Endothelial cell of umbilical vein (primary cell): Measurements from ENCODE around the gene NXN.

Source experiments
- EZH2 ChIP-seq: IDR thresholded peaks from 2 replicates; pipeline ENCODE4 v1.6.1; 2012; ENCODE audit warnings: borderline replicate concordance, low read depth, mild to moderate bottlenecking, moderate library complexity, low read length, inconsistent platforms; ENCODE audit not compliant: severe bottlenecking
- FOS ChIP-seq: IDR thresholded peaks from 2 replicates; pipeline ENCODE4 v1.6.1; 2011; ENCODE audit warnings: mild to moderate bottlenecking, low read length, moderate library complexity, borderline replicate concordance; ENCODE audit not compliant: insufficient read depth
- JUN ChIP-seq: IDR thresholded peaks from 2 replicates; pipeline ENCODE4 v1.6.1; 2011; ENCODE audit warnings: borderline replicate concordance, low read depth; ENCODE audit not compliant: insufficient read length, insufficient read depth
- MAX ChIP-seq: IDR thresholded peaks from 2 replicates; pipeline ENCODE4 v1.6.1; 2011; ENCODE audit not compliant: insufficient read depth, insufficient read length
- POLR2A ChIP-seq: IDR thresholded peaks from 2 replicates; pipeline ENCODE4 v1.6.1; 2012; ENCODE audit warnings: low read depth, mild to moderate bottlenecking, control low read depth, low read length
- POLR2AphosphoS5 ChIP-seq: IDR thresholded peaks from 2 replicates; pipeline ENCODE4 v1.6.1; 2012; ENCODE audit warnings: low read depth, mild to moderate bottlenecking, control low read depth, low read length, moderate library complexity; ENCODE audit not compliant: insufficient read depth
- TF ChIP-seq, protein P1 (sequence below), 2 donors: IDR thresholded peaks; 1 replicate in 1 of 2; 2 replicates in 1 of 2; pipeline ENCODE4 v1.5.1; 2011; ENCODE audit warnings: low read length in 2 of 2, mild to moderate bottlenecking in 2 of 2, moderate library complexity in 2 of 2, control low read depth in 1 of 2, inconsistent platforms in 1 of 2, low read depth in 1 of 2; ENCODE audit not compliant: insufficient read depth in 1 of 2; ENCODE audit errors: extremely low read depth in 1 of 2

DNA sequence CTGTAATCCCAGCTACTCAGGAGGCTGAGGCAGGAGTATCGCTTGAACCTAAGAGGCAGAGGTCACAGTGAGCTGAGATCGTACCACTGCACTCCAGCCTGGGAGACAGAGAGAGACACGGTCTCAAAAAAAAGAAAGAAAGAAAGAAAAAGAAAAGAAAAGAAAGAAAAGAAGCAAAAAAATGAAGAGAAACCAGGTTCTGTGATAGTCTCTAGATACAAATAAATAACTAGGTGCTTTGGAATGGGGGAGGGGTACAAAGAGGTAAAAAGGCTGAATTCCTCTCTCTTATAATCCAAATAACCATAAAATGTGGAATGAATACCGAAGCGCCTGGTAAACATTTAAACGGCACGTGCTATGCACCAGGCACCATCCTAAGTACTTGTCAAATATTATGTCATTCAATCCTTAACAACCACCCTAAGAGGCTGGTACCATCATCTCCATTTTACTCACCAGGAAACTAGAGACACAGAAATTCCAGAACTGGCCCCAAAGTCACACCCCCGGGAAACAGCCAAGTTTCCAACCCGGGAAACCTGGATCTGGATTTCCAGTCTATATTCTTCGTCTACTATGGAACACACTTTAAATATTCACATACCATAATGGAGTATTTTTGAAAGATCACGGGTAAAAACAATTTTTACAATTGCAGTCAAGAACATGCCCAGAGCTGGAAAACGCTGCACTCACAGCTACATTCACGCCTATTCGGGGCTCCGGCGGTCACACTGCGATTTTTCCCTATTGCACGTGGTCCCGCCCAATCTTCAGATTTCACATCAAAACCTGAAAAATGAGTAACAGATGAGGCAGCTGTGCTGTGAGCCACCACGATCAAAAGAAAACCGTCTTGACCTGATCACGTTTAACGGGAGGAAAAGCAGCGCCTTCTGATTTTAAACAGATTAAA is 10.5 kb downstream of the NXN start:
- TF ChIP-seq, protein P1, sequence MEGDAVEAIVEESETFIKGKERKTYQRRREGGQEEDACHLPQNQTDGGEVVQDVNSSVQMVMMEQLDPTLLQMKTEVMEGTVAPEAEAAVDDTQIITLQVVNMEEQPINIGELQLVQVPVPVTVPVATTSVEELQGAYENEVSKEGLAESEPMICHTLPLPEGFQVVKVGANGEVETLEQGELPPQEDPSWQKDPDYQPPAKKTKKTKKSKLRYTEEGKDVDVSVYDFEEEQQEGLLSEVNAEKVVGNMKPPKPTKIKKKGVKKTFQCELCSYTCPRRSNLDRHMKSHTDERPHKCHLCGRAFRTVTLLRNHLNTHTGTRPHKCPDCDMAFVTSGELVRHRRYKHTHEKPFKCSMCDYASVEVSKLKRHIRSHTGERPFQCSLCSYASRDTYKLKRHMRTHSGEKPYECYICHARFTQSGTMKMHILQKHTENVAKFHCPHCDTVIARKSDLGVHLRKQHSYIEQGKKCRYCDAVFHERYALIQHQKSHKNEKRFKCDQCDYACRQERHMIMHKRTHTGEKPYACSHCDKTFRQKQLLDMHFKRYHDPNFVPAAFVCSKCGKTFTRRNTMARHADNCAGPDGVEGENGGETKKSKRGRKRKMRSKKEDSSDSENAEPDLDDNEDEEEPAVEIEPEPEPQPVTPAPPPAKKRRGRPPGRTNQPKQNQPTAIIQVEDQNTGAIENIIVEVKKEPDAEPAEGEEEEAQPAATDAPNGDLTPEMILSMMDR (IDR thresholded peaks at IDR 0.05; ENCODE audit: extremely low read depth in 1 of 2, insufficient read depth in 1 of 2, low read depth in 1 of 2, low read length in 2 of 2): no peak
- TF ChIP-seq POLR2A (no peak), POLR2AphosphoS5 (no peak), EZH2 (no peak), MAX (no peak), FOS (no peak), JUN (no peak)
